ENCODE measurements around the gene SLC37A2. TPM values are rescaled to one million over a fixed set of nuclear protein-coding genes. Genes with fewer than 3 reads are reported as not detected.

Gene SLC37A2
- total and polyA plus RNA-seq, 2 of the 13 experiments (the other 11 are each of a cell fraction or from before 2014, with no cell fraction given), result 4.6 to 7.1 TPM

DNA sequence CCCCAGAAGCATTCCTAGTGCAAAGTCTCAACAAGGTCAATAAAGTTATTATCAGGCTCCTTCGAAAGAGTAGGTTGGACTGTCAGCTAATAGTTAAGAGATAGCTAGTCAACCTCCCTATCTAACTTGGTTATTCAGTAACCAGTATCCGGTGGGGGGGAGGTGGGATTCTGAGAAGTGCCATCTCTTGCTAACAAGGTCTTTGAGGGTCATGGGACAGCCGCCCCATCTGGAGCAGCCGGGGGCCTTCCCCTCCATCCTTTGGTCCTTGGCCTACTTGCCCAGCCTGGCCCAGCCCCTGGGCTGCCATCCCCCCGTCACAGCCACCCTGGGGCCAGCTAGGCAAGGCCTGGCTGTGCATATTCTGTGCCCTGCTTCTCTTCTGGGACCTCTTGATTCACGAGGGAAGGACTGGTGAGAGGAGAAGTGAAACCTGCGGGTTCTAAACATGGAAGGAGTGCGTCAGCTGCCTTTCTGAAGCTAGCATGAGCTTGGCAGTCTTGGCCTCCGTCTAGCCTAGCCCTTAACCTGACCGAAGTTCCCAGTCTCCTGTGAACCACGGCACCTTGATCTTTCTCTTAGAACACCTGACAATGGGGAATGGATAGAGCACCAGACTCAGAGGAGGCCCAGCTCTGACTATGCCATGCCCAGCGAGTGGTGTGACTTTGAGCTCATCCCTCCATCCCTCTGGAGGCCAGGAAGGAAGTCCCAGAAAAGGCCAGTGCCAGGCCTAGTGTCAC is 9.3 kb downstream of the SLC37A2 start (continued):
- TF ChIP-seq REL (CRISPR knock-in tag; conservative IDR thresholded peaks at IDR 0.05), result no peak
- no peak for TF ChIP-seq TARDBP (CRISPR knock-in tag; IDR thresholded peaks at IDR 0.05)
- no peak for TF ChIP-seq ZBTB7B (CRISPR knock-in tag; IDR thresholded peaks at IDR 0.05)
- no peak for TF ChIP-seq RARG (CRISPR knock-in tag; IDR thresholded peaks at IDR 0.05; ENCODE audit: low read depth)
- TF ChIP-seq TOE1 (CRISPR knock-in tag; IDR thresholded peaks at IDR 0.05), result no peak
- TF ChIP-seq NR2F6 (IDR thresholded peaks at IDR 0.05), result no peak
- peak; percentile 48; the same call in 1 of the 2 replicates for TF ChIP-seq NR2F6 (CRISPR knock-in tag; IDR thresholded peaks at IDR 0.05)
- no peak for TF ChIP-seq ZNF724P (CRISPR knock-in tag; IDR thresholded peaks at IDR 0.05; ENCODE audit: borderline replicate concordance)
- TF ChIP-seq, protein P1, sequence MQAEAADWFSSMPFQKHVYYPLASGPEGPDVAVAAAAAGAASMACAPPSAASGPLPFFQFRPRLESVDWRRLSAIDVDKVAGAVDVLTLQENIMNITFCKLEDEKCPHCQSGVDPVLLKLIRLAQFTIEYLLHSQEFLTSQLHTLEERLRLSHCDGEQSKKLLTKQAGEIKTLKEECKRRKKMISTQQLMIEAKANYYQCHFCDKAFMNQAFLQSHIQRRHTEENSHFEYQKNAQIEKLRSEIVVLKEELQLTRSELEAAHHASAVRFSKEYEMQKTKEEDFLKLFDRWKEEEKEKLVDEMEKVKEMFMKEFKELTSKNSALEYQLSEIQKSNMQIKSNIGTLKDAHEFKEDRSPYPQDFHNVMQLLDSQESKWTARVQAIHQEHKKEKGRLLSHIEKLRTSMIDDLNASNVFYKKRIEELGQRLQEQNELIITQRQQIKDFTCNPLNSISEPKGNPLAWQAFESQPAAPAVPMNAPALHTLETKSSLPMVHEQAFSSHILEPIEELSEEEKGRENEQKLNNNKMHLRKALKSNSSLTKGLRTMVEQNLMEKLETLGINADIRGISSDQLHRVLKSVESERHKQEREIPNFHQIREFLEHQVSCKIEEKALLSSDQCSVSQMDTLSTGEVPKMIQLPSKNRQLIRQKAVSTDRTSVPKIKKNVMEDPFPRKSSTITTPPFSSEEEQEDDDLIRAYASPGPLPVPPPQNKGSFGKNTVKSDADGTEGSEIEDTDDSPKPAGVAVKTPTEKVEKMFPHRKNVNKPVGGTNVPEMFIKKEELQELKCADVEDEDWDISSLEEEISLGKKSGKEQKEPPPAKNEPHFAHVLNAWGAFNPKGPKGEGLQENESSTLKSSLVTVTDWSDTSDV (CRISPR knock-in tag; IDR thresholded peaks at IDR 0.05), result no peak
- TF ChIP-seq ZNF17 (CRISPR knock-in tag; IDR thresholded peaks at IDR 0.05), result no peak
- no peak for TF ChIP-seq ZNF672 (CRISPR knock-in tag; IDR thresholded peaks at IDR 0.05)
- no peak; the same call in 1 of the 2 replicates for TF ChIP-seq GABPB1 (CRISPR knock-in tag; IDR thresholded peaks at IDR 0.05)
- 0 out of 2 replicates have a peak, but pooled peaks have one; percentile 23 for TF ChIP-seq ZNF652 (CRISPR knock-in tag; IDR thresholded peaks at IDR 0.05; ENCODE audit: borderline replicate concordance, low read depth)
- no peak for TF ChIP-seq PCBP1 (IDR thresholded peaks at IDR 0.05; ENCODE audit: borderline replicate concordance, low read depth, low read length)
- TF ChIP-seq, protein P2, sequence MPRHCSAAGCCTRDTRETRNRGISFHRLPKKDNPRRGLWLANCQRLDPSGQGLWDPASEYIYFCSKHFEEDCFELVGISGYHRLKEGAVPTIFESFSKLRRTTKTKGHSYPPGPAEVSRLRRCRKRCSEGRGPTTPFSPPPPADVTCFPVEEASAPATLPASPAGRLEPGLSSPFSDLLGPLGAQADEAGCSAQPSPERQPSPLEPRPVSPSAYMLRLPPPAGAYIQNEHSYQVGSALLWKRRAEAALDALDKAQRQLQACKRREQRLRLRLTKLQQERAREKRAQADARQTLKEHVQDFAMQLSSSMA (CRISPR knock-in tag; IDR thresholded peaks at IDR 0.05), result no peak
- TF ChIP-seq, protein P3, sequence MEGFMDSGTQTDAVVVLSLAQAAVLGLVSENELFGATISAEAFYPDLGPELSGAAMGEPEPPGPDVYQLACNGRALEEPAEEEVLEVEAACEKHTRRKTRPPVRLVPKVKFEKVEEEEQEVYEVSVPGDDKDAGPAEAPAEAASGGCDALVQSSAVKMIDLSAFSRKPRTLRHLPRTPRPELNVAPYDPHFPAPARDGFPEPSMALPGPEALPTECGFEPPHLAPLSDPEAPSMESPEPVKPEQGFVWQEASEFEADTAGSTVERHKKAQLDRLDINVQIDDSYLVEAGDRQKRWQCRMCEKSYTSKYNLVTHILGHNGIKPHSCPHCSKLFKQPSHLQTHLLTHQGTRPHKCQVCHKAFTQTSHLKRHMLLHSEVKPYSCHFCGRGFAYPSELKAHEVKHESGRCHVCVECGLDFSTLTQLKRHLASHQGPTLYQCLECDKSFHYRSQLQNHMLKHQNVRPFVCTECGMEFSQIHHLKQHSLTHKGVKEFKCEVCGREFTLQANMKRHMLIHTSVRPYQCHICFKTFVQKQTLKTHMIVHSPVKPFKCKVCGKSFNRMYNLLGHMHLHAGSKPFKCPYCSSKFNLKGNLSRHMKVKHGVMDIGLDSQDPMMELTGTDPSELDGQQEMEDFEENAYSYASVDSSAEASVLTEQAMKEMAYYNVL (CRISPR knock-in tag; IDR thresholded peaks at IDR 0.05; ENCODE audit: borderline replicate concordance), result no peak
- TF ChIP-seq, protein P4, sequence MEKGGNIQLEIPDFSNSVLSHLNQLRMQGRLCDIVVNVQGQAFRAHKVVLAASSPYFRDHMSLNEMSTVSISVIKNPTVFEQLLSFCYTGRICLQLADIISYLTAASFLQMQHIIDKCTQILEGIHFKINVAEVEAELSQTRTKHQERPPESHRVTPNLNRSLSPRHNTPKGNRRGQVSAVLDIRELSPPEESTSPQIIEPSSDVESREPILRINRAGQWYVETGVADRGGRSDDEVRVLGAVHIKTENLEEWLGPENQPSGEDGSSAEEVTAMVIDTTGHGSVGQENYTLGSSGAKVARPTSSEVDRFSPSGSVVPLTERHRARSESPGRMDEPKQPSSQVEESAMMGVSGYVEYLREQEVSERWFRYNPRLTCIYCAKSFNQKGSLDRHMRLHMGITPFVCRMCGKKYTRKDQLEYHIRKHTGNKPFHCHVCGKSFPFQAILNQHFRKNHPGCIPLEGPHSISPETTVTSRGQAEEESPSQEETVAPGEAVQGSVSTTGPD (CRISPR knock-in tag; IDR thresholded peaks at IDR 0.05), result no peak
- TF ChIP-seq, protein P5, sequence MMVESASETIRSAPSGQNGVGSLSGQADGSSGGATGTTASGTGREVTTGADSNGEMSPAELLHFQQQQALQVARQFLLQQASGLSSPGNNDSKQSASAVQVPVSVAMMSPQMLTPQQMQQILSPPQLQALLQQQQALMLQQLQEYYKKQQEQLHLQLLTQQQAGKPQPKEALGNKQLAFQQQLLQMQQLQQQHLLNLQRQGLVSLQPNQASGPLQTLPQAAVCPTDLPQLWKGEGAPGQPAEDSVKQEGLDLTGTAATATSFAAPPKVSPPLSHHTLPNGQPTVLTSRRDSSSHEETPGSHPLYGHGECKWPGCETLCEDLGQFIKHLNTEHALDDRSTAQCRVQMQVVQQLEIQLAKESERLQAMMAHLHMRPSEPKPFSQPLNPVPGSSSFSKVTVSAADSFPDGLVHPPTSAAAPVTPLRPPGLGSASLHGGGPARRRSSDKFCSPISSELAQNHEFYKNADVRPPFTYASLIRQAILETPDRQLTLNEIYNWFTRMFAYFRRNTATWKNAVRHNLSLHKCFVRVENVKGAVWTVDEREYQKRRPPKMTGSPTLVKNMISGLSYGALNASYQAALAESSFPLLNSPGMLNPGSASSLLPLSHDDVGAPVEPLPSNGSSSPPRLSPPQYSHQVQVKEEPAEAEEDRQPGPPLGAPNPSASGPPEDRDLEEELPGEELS (CRISPR knock-in tag; IDR thresholded peaks at IDR 0.05), result peak; percentile 56; the same call in 1 of the 2 replicates
- TF ChIP-seq, protein P6, sequence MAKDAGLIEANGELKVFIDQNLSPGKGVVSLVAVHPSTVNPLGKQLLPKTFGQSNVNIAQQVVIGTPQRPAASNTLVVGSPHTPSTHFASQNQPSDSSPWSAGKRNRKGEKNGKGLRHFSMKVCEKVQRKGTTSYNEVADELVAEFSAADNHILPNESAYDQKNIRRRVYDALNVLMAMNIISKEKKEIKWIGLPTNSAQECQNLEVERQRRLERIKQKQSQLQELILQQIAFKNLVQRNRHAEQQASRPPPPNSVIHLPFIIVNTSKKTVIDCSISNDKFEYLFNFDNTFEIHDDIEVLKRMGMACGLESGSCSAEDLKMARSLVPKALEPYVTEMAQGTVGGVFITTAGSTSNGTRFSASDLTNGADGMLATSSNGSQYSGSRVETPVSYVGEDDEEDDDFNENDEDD (CRISPR knock-in tag; IDR thresholded peaks at IDR 0.05; ENCODE audit: borderline replicate concordance), result 0 out of 2 replicates have a peak, but pooled peaks have one; percentile 41
